H1 (cell line): ENCODE data around the gene RSKR. TPM values are rescaled to one million over a fixed set of nuclear protein-coding genes. Genes with fewer than 3 reads are reported as not detected.

Experiments
- CTCF ChIA-PET: fragments of 300-600 bp; sonication (Branson Sonifier 250); formaldehyde crosslinking; loops from one replicate; lab custom pipeline; 2021; ENCODE audit not compliant: partially characterized antibody; lab: Charles Lee
- POLR2A ChIA-PET: fragments of 300-600 bp; sonication (Branson Sonifier 250); formaldehyde crosslinking; loops from one replicate; lab custom pipeline; 2021; ENCODE audit warnings: inconsistent platforms; ENCODE audit not compliant: partially characterized antibody; lab: Charles Lee
- DNase-seq, 2 experiments: peaks; one replicate each; pipeline versions ENCODE4 v3.0.0 to v3.0.0-alpha.2; 2010 to 2022; ENCODE audit warnings: low spot score in 2 of 2, low read depth in 1 of 2, mixed read lengths in 1 of 2
- FAIRE-seq: peaks from 2 replicates; lab custom pipeline; 2011; peaks lifted over from hg19 to GRCh38; lab: Jason Lieb, UNC
- H2AFZ ChIP-seq: 2 replicates; pipeline ENCODE4 v1.8.1; 2012; ENCODE audit warnings: low read length, inconsistent platforms
- H2AK5ac ChIP-seq: 2 replicates; pipeline ENCODE4 v1.6.1; 2013; ENCODE audit warnings: low read depth, low read length
- H2BK120ac ChIP-seq: replicated peaks from 2 replicates; pipeline ENCODE3; 2013; ENCODE audit warnings: low read depth, low read length, inconsistent platforms
- H2BK12ac ChIP-seq: 2 replicates; pipeline ENCODE4 v1.6.1; 2013; ENCODE audit warnings: low read depth, low read length
- H2BK15ac ChIP-seq: 2 replicates; pipeline ENCODE4 v1.6.1; 2013; ENCODE audit warnings: low read length
- H2BK20ac ChIP-seq: 2 replicates; pipeline ENCODE4 v1.6.1; 2013; ENCODE audit warnings: low read length
- H2BK5ac ChIP-seq: 2 replicates; pipeline ENCODE4 v1.6.1; 2013; ENCODE audit warnings: low read depth, low read length
- H3K14ac ChIP-seq: 2 replicates; pipeline ENCODE4 v1.6.1; 2013; ENCODE audit warnings: inconsistent platforms; ENCODE audit not compliant: insufficient read length
- H3K18ac ChIP-seq: 2 replicates; pipeline ENCODE4 v1.6.1; 2013; ENCODE audit warnings: low read length; ENCODE audit errors: extremely low read depth
- H3K23ac ChIP-seq: 2 replicates; pipeline ENCODE4 v1.6.1; 2013; ENCODE audit warnings: inconsistent platforms; ENCODE audit not compliant: insufficient read length
- H3K23me2 ChIP-seq: 2 replicates; pipeline ENCODE4 v1.6.1; 2013; ENCODE audit warnings: low read depth, low read length
- H3K27ac ChIP-seq: 2 replicates; pipeline ENCODE4 v1.6.1; 2011; ENCODE audit warnings: low read depth, low read length, inconsistent platforms
- H3K27me3 ChIP-seq, 4 experiments: replicated peaks in 1 of 4; 1 replicate in 1 of 4; 2 replicates in 3 of 4; pipeline versions ENCODE4 v1.6.1 to v1.8.1; 2011 to 2013; ENCODE audit warnings: low read length in 3 of 4, mild to moderate bottlenecking in 3 of 4, inconsistent platforms in 2 of 4, mixed read lengths in 2 of 4, moderate library complexity in 1 of 4; ENCODE audit not compliant: control insufficient read depth in 3 of 4, insufficient read depth in 3 of 4; ENCODE audit errors: extremely low read depth in 1 of 4
- H3K36me3 ChIP-seq, 4 experiments: 2 replicates each; pipeline versions ENCODE4 v1.6.1 to v1.8.1; 2011 to 2013; ENCODE audit warnings: mild to moderate bottlenecking in 4 of 4, low read length in 3 of 4, moderate library complexity in 2 of 4, control low read depth in 1 of 4, inconsistent platforms in 1 of 4; ENCODE audit not compliant: insufficient read depth in 4 of 4, control insufficient read depth in 2 of 4
- H3K4ac ChIP-seq: replicated peaks from 2 replicates; pipeline ENCODE3; 2013; ENCODE audit warnings: low read length, low read depth, mixed read lengths, inconsistent platforms; ENCODE audit not compliant: insufficient read length
- H3K4me1 ChIP-seq, 4 experiments: replicated peaks in 1 of 4; 1 replicate in 1 of 4; 2 replicates in 3 of 4; pipeline versions ENCODE4 v1.6.1 to v1.8.1; 2011 to 2013; ENCODE audit warnings: low read length in 3 of 4, inconsistent platforms in 2 of 4, mixed read lengths in 1 of 4; ENCODE audit not compliant: insufficient read depth in 4 of 4, control insufficient read depth in 3 of 4
- H3K4me2 ChIP-seq, 2 experiments: 2 replicates each; pipeline versions ENCODE4 v1.6.1 to v1.8.1; 2011 to 2013; ENCODE audit warnings: low read depth in 2 of 2, low read length in 2 of 2, control low read depth in 1 of 2, inconsistent platforms in 1 of 2, mild to moderate bottlenecking in 1 of 2; ENCODE audit not compliant: insufficient read depth in 1 of 2
- H3K4me3 ChIP-seq, 4 experiments: fragments of 200-600, 300-600 bp in 1 of 4; sonication (generic), shearing (Covaris generic), sonication (Bioruptor Twin) in 1 of 4; 2 replicates each; pipeline versions ENCODE4 v1.5.1 to v1.8.1; 2011 to 2016; ENCODE audit warnings: low read length in 4 of 4, low read depth in 3 of 4, control low read depth in 2 of 4, inconsistent platforms in 2 of 4, mild to moderate bottlenecking in 2 of 4, mixed read lengths in 1 of 4, moderate library complexity in 1 of 4; ENCODE audit not compliant: insufficient read depth in 2 of 4; ENCODE audit errors: extremely low read depth in 1 of 4
- H3K56ac ChIP-seq: replicated peaks from 2 replicates; pipeline ENCODE3; 2013; ENCODE audit warnings: low read depth, mild to moderate bottlenecking, mixed read lengths, low read length, inconsistent platforms; ENCODE audit not compliant: insufficient read length
- H3K79me1 ChIP-seq: 2 replicates; pipeline ENCODE4 v1.6.1; 2013; ENCODE audit warnings: low read depth, low read length, control low read depth
- H3K79me2 ChIP-seq, 2 experiments: 2 replicates each; pipeline versions ENCODE4 v1.6.1 to v1.8.1; 2012 to 2013; ENCODE audit warnings: low read length in 2 of 2, mild to moderate bottlenecking in 2 of 2, inconsistent platforms in 1 of 2; ENCODE audit not compliant: insufficient read depth in 2 of 2, control insufficient read depth in 1 of 2
- H3K9ac ChIP-seq, 4 experiments: replicated peaks in 1 of 4; 1 replicate in 1 of 4; 2 replicates in 3 of 4; pipeline versions ENCODE4 v1.6.1 to v1.8.1; 2011 to 2013; ENCODE audit warnings: low read depth in 3 of 4, low read length in 3 of 4, control low read depth in 2 of 4, mild to moderate bottlenecking in 2 of 4, moderate library complexity in 2 of 4, inconsistent platforms in 1 of 4; ENCODE audit errors: extremely low read depth in 1 of 4
- H3K9me3 ChIP-seq, 2 experiments: 2 replicates each; pipeline versions ENCODE4 v1.6.1 to v1.8.1; 2012 to 2013; ENCODE audit warnings: mild to moderate bottlenecking in 2 of 2, moderate library complexity in 2 of 2, control low read depth in 1 of 2, inconsistent platforms in 1 of 2, low read depth in 1 of 2, low read length in 1 of 2, mixed read lengths in 1 of 2; ENCODE audit not compliant: insufficient read depth in 2 of 2
- H4K20me1 ChIP-seq, 2 experiments: replicated peaks in 1 of 2; 2 replicates each; pipeline versions ENCODE3 to v1.8.1; 2011 to 2013; ENCODE audit warnings: inconsistent platforms in 2 of 2, low read length in 2 of 2, mild to moderate bottlenecking in 1 of 2; ENCODE audit not compliant: insufficient read depth in 2 of 2, control insufficient read depth in 1 of 2
- H4K5ac ChIP-seq: 2 replicates; pipeline ENCODE4 v1.6.1; 2013; ENCODE audit warnings: low read length, low read depth, mixed read lengths, inconsistent platforms; ENCODE audit not compliant: insufficient read length
- H4K8ac ChIP-seq: 2 replicates; pipeline ENCODE4 v1.8.0; 2013; ENCODE audit warnings: mild to moderate bottlenecking, moderate library complexity, low read length, inconsistent platforms; ENCODE audit not compliant: insufficient read depth; ENCODE audit errors: extremely low read depth
- H4K91ac ChIP-seq: replicated peaks from 2 replicates; pipeline ENCODE3; 2013; ENCODE audit warnings: low read length, mixed read lengths, inconsistent platforms; ENCODE audit not compliant: insufficient read length
- ASH2L ChIP-seq: fragments of 200-600, 300-600 bp; sonication (generic); IDR thresholded peaks from one replicate; pipeline ENCODE4 v1.7.1; 2017; ENCODE audit warnings: low read length
- HDAC2 ChIP-seq, 2 experiments: fragments of 300-600 bp in 1 of 2; sonication (generic) in 1 of 2; IDR thresholded peaks; 2 replicates each; pipeline ENCODE4 v1.6.1; 2011 to 2012; ENCODE audit warnings: low read depth in 2 of 2, low read length in 2 of 2, mild to moderate bottlenecking in 2 of 2, moderate library complexity in 2 of 2, borderline replicate concordance in 1 of 2, inconsistent platforms in 1 of 2
- NRF1 ChIP-seq: IDR thresholded peaks from 2 replicates; pipeline ENCODE4 v1.6.1; 2011; ENCODE audit warnings: mild to moderate bottlenecking, low read depth, low read length, improper control_type of control experiment
- RAD21 ChIP-seq, 2 experiments: IDR thresholded peaks in 1 of 2; conservative IDR thresholded peaks in 1 of 2; 2 replicates each; pipeline ENCODE4 v1.6.1; 2011; ENCODE audit warnings: low read depth in 2 of 2, low read length in 2 of 2, improper control_type of control experiment in 1 of 2, inconsistent platforms in 1 of 2, mild to moderate bottlenecking in 1 of 2, moderate library complexity in 1 of 2
- SIN3A ChIP-seq, 2 experiments: IDR thresholded peaks in 1 of 2; conservative IDR thresholded peaks in 1 of 2; 2 replicates each; pipeline ENCODE4 v1.6.1; 2011 to 2012; ENCODE audit warnings: low read length in 2 of 2, improper control_type of control experiment in 1 of 2, low read depth in 1 of 2, mild to moderate bottlenecking in 1 of 2
- SP1 ChIP-seq: IDR thresholded peaks from 2 replicates; pipeline ENCODE4 v1.6.1; 2011; ENCODE audit warnings: low read depth, low read length
- SP2 ChIP-seq: IDR thresholded peaks from 2 replicates; pipeline ENCODE4 v1.6.1; 2012; ENCODE audit warnings: mild to moderate bottlenecking, low read length, inconsistent platforms
- SRF ChIP-seq: IDR thresholded peaks from 2 replicates; pipeline ENCODE4 v1.6.1; 2011; ENCODE audit warnings: mild to moderate bottlenecking, low read depth, low read length, moderate library complexity
- WGBS, 2 experiments: shearing (Covaris generic) in 1 of 2; methylation state at CpG; one replicate each; pipeline versions ENCODE4 v1.1.6 to v1.1.7; 2013 to 2015; ENCODE audit warnings: low lambda C conversion rate in 2 of 2, mixed read lengths in 2 of 2, inconsistent platforms in 1 of 2, low coverage in 1 of 2, missing lambda C conversion rate in 1 of 2; ENCODE audit not compliant: insufficient replicate concordance in 2 of 2, insufficient coverage in 1 of 2, insufficient read length in 1 of 2; ENCODE audit errors: extremely low coverage in 1 of 2, missing lambda C conversion rate in 1 of 2; 5-methylcytosine and 5-hydroxymethylcytosine counted together
- polyA plus RNA-seq, 7 experiments: library from polyadenylated mRNA; depleted of rRNA in 3 of 7; stranded (reverse) in 5 of 7; unstranded in 2 of 7; fragments of >200 nt in 5 of 7; fragments of 200-250 nt in 2 of 7; gene quantifications; 1 replicate in 5 of 7; 2 replicates in 1 of 7; 4 replicates in 1 of 7; pipeline versions ENCODE4 v1.2.1 to v1.2.3, GENCODE V29; 2011 to 2013; ENCODE audit warnings: missing spikeins in 2 of 7, mixed read lengths in 2 of 7
- total RNA-seq: library from RNA; stranded (reverse); fragmentation: NEBNext Ultra II Directional; extraction: Animal tissue kit (Norgen Biotek cat#: 25700); gene quantifications from 2 replicates; pipeline ENCODE4 v1.2.1, GENCODE V29; 2021
- TF ChIP-seq, protein P1 (sequence below): IDR thresholded peaks from 2 replicates; pipeline ENCODE4 v1.6.1; 2012; ENCODE audit warnings: inconsistent platforms

Gene RSKR
- total and polyA plus RNA-seq, 2 of the 8 experiments (the other 6 are each of a cell fraction or from before 2014, with no cell fraction given): 24.1 to 28.5 TPM

DNA sequence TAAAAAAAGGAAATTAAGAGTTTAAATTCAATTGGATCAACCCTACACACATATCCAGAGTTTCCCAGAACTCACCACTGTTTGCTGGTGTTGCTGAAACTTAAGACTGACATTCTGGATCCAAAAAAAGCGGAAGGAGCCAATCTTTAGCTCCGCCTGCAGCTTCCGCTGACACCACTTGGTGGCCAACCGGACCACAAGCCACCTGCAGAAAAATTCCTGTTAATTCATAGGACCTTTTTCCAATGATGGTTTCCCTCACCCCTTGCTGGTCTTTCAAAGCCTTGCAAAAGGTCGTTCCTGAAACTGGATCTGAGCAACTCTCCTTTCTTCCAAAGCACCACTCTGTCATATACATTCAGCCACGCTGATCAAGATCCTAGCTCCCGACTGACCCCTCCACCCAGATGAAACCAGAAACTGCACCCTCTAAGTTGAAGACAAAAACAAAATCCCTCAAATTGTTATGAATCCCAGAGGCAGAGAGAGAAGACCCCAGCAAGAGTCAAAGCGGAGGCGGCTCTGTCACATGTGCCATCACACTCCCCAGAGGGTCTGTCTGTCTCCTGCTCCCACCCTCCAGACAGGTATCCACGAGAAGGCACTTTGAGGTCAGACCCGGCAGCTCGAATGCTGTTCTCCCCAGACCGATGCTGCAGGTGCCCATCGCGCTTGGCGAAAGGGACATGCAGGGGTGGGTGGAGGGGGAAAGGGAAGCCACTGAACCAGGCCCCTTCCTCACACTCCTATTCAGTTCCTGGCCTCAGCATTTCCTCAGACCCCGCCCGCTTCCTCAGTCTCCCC is 30.2 kb upstream of the RSKR start:
- Histone ChIP-seq H3K4me1 (0 out of 7 replicates have a peak, but pooled peaks cover 0 to 2% (median under 1%) of the 10 kb centered on the region in 4 experiments), H3K23ac (no peak overlapping the region), H4K8ac (no peak overlapping the region), H3K14ac (no peak overlapping the region), H3K4me2 (peak overlapping the region; percentile 89 to 95), H3K9ac (peak overlapping the region; percentile 58 to 66 (median 63)), H3K36me3 (peaks cover 23 to 51% (median 47%) of the 10 kb centered on the region in 4 experiments), H2BK20ac (no peak overlapping the region), H4K5ac (no peak overlapping the region), H3K23me2 (peaks cover 5% of the 10 kb centered on the region; the same call in 1 of the 2 replicates), H3K4ac (no peak overlapping the region), H2BK15ac (0 out of 2 replicates have a peak overlapping the region, but pooled peaks have one; percentile 36), H2BK120ac (no peak overlapping the region), H3K79me1 (peaks cover 4% of the 10 kb centered on the region), H3K27ac (peak overlapping the region; percentile 25; the same call in 1 of the 2 replicates), H2AFZ (no peak overlapping the region), H3K18ac (peak overlapping the region; percentile 26; the same call in 1 of the 2 replicates), H3K56ac (no peak overlapping the region), H3K9me3 (no peaks in the 10 kb centered on the region), H2BK12ac (no peak overlapping the region), H3K27me3 (no peaks in the 10 kb centered on the region), H4K91ac (no peak overlapping the region), H2AK5ac (no peak overlapping the region), H3K4me3 (peak overlapping the region; percentile 74 to 97 (median 88)), H3K79me2 (peaks cover 3 to 27% of the 10 kb centered on the region in 2 experiments; a peak in 3 of 4 replicates), H2BK5ac (peak overlapping the region; percentile 47), H4K20me1 (peaks cover 2 to 9% of the 10 kb centered on the region in 2 experiments)
- ChIA-PET CTCF (interaction anchor here (0.6 to 7.9 kb wide), 22 partner anchors 8 to 147 kb away, joined by 3 to 54 read pairs (median 4); partner anchors contain the start of genes ALDOC, SDF2 and SUPT6H), POLR2A (interaction anchor here (0.6 to 4.7 kb wide), 28 partner anchors 9 to 650 kb away, joined by 3 to 55 read pairs (median 6); partner anchors contain the start of genes ALDOC, PIGS, PROCA1 and RPL23A)
- WGBS, 2 experiments: 8% methylated on average over 13 of the region's 18 CpGs; no CpG with 5 or more reads in 1 of the 2 experiments
- DNase-seq (peak in 1 of 2 experiments; percentile 60), FAIRE-seq (peak; percentile 32)
- no peak for TF ChIP-seq SP2
- TF ChIP-seq NRF1: no peak
- TF ChIP-seq RAD21 (IDR thresholded peaks at IDR 0.05 in 1 of 2, conservative IDR thresholded peaks at IDR 0.05 in 1 of 2; ENCODE audit: low read depth in 2 of 2, low read length in 2 of 2): peak in 1 of 2 experiments; percentile 18; a peak in 1 of 4 replicates
- peak; percentile 17 to 69; a peak in 1 of 4 replicates for TF ChIP-seq SIN3A (conservative IDR thresholded peaks at IDR 0.05 in 1 of 2, IDR thresholded peaks at IDR 0.05 in 1 of 2; ENCODE audit: low read depth in 1 of 2, low read length in 2 of 2)
- TF ChIP-seq, protein P1, sequence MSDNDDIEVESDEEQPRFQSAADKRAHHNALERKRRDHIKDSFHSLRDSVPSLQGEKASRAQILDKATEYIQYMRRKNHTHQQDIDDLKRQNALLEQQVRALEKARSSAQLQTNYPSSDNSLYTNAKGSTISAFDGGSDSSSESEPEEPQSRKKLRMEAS: 0 out of 2 replicates have a peak, but pooled peaks have one; percentile 17
- TF ChIP-seq SRF: no peak
- peak in 1 of 2 experiments; percentile 51; a peak in 2 of 4 replicates for TF ChIP-seq HDAC2 (IDR thresholded peaks at IDR 0.05; ENCODE audit: borderline replicate concordance in 1 of 2, low read depth in 2 of 2, low read length in 2 of 2)
- no peak for TF ChIP-seq SP1
- TF ChIP-seq ASH2L: peak; percentile 3
